ENCODE data around the gene CACNA1G. TPM values are rescaled to one million over a fixed set of nuclear protein-coding genes. Genes with fewer than 3 reads are reported as not detected.

CACNA1G gene
- total RNA-seq, 6 donors from 2014 or later = under 0.01 to 0.37 (median 0.11) TPM; not detected in 2

DNA sequence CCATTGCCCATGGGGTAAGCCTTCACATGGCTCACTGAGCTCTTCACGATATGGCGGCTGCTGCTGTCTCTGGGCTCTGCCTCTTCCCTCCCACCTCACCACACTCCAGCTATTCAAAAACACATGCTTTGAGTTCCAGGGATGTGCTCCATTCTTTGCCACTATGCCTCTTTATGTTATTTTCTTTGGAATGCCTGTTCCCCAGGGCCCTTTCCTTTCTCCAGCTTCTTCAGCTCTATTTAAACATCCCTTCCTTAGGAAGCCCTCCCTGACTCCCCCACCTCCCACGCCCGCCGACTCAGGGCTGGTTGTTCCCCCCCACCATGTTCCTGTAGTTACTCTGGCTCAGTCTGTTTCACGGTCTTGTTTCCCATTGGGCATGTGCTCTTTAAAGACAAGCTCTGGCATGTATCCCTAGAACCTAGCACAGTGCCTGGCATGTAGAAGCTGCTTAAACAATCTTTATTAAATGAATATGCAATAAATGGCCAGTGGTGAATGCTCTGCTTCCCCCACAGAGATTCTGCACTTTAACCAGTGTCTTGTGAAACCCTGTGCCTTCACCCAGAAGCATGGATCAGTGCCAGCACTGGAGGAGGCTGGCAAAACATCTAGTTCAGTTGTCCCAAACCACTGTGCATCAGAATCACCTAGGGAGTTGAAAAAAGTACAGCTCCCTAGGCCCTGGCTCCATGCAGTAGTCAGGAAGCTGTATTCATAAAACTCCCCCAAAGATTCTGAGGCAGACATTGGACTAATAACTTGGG lies 45.4 kb upstream of the CACNA1G start:
- no peak overlapping the region for H3K27ac ChIP-seq
- 75 to 76% methylated on average over 6 of the region's 6 CpGs for WGBS, 2 donors
- H3K36me3 ChIP-seq = no peaks in the 10 kb centered on the region

GRCh38 chr17:50517011-50517410 lies 43.5 kb upstream of the CACNA1G start:
- no peak for TF ChIP-seq POLR2AphosphoS5 (IDR thresholded peaks at IDR 0.05)
- no peak for ATAC-seq (ENCODE audit: low FRiP score in 2 of 2)
- WGBS, 2 donors = 50 to 66% methylated on average over 4 of the region's 4 CpGs

More for the DNA sequence above, 45.4 kb upstream of the CACNA1G start:
- no peaks in the 10 kb centered on the region for H3K27me3 ChIP-seq
- no peak overlapping the region for H3K4me3 ChIP-seq
- ATAC-seq (ENCODE audit: low FRiP score in 2 of 2) (no peak), DNase-seq (no peak)
- TF ChIP-seq EP300 (IDR thresholded peaks at IDR 0.05) (no peak), POLR2AphosphoS5 (IDR thresholded peaks at IDR 0.05) (no peak), POLR2A (IDR thresholded peaks at IDR 0.05) (no peak), CTCF (IDR thresholded peaks at IDR 0.05) (no peak)
- no peaks in the 10 kb centered on the region for H3K9me3 ChIP-seq
- H3K4me1 ChIP-seq = no peaks in the 10 kb centered on the region

DNA sequence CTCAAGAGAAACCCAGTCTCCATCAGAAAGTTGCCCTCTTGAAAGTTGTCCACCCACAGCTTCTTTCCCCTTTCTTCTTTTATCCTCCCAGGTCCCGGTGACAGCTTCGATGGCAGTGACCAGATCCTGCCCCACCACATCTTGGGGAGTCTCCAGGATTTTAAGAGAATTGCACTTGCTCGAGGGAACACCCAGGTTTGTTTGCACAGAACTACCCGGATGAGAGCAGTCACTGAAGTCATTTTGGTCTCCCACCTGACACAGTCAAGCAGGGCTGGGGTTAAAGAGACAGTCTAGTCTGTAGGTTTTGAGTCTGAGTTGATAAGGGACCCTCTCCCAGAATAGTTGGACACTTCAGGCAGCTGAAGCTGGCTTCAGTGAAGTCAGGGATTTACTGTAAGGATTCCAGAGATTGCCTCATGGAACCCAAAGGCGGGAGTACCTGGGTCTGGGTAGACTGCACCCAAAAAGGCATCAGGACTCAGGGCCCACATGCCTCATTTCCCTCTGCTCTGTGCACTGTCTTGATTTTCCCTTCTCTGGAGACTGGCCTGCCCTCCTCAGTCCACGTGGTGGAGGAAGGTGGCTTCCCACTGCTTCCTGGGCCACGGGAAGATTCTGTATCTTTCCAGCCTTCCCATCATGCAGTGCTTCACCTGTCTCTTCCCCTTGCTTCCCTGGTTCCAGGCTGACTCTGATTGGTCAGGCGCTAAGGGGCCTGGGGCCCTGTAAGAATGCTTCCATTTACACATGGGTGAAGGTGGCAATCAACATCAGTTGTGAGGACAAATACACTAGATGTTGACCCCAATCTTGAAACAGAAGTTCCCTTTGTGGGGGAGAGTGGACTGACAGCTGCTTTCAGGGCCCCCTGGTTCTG lies 42.8 kb upstream of the CACNA1G start:
- WGBS, 2 donors = 80 to 83% methylated on average over 8 of the region's 8 CpGs
- no peaks in the 10 kb centered on the region for H3K36me3 ChIP-seq
- H3K9me3 ChIP-seq = no peaks in the 10 kb centered on the region
- TF ChIP-seq CTCF (IDR thresholded peaks at IDR 0.05) (no peak), EP300 (IDR thresholded peaks at IDR 0.05) (no peak), POLR2A (IDR thresholded peaks at IDR 0.05) (no peak), POLR2AphosphoS5 (IDR thresholded peaks at IDR 0.05) (no peak)
- DNase-seq = no peak
- H3K4me1 ChIP-seq = no peaks in the 10 kb centered on the region
- no peak overlapping the region for H3K4me3 ChIP-seq
- no peaks in the 10 kb centered on the region for H3K27me3 ChIP-seq
- no peak for ATAC-seq (ENCODE audit: low FRiP score in 2 of 2)
- H3K27ac ChIP-seq = no peak overlapping the region

More at GRCh38 chr17:50517011-50517410, 43.5 kb upstream of the CACNA1G start:
- H3K9me3 ChIP-seq = no peaks in the 10 kb centered on the region
- DNase-seq = no peak
- no peak overlapping the region for H3K27ac ChIP-seq
- H3K36me3 ChIP-seq = no peaks in the 10 kb centered on the region
- H3K27me3 ChIP-seq = no peaks in the 10 kb centered on the region
- H3K4me3 ChIP-seq = no peak overlapping the region
- no peaks in the 10 kb centered on the region for H3K4me1 ChIP-seq

GRCh38 chr17:50518384-50519023 lies 42.0 kb upstream of the CACNA1G start:
- DNase-seq (no peak), ATAC-seq (ENCODE audit: low FRiP score in 2 of 2) (no peak)
- no peak overlapping the region for H3K27ac ChIP-seq

More at GRCh38 chr17:50518384-50519023, 42.0 kb upstream of the CACNA1G start:
- Histone ChIP-seq H3K27me3 (no peaks in the 10 kb centered on the region), H3K36me3 (no peaks in the 10 kb centered on the region), H3K4me1 (no peaks in the 10 kb centered on the region), H3K4me3 (no peak overlapping the region), H3K9me3 (no peaks in the 10 kb centered on the region)
- TF ChIP-seq EP300 (IDR thresholded peaks at IDR 0.05) (no peak), POLR2A (IDR thresholded peaks at IDR 0.05) (no peak), CTCF (IDR thresholded peaks at IDR 0.05) (no peak), POLR2AphosphoS5 (IDR thresholded peaks at IDR 0.05) (no peak)
- WGBS, 2 donors = 81 to 89% methylated on average over 8 to 13 of the region's 13 CpGs
